Loucy (cell line): ENCODE data around the gene MADD.

Experiments
- CTCF ChIP-seq: fragments of 200-600 bp; sonication (generic); conservative IDR thresholded peaks from 2 replicates; pipeline ENCODE4 v1.5.1; 2014; ENCODE audit warnings: mild to moderate bottlenecking, antibody characterized with exemption, low read length
- EZH2phosphoT487 ChIP-seq: fragments of 200-600 bp; IDR thresholded peaks from 2 replicates; pipeline ENCODE4 v1.6.1; 2018; ENCODE audit warnings: antibody characterized with exemption, mild to moderate bottlenecking, moderate library complexity, borderline replicate concordance

- no peak for TF ChIP-seq CTCF
- TF ChIP-seq EZH2phosphoT487: no peak
Measured at GRCh38 chr11:47314992-47315391, 45.1 kb downstream of the MADD start.
